ENCODE data around the gene KIF26B. TPM values are rescaled to one million over a fixed set of nuclear protein-coding genes. Genes with fewer than 3 reads are reported as not detected.
A peak's percentile ranks its signal among the peaks of the same experiment; 100 is the strongest.

The KIF26B gene
- polyA plus RNA-seq, 1 donor: 1.00 TPM

- no peak for DNase-seq (ENCODE audit: low read depth)
Observed at GRCh38 chr1:245278846-245279245, 124.1 kb downstream of the KIF26B start.

- no peak for DNase-seq (ENCODE audit: low read depth)
Observed at GRCh38 chr1:245279346-245279745, 124.6 kb downstream of the KIF26B start.

- DNase-seq (ENCODE audit: low read depth): no peak
Observed at GRCh38 chr1:245283001-245283400, 128.2 kb downstream of the KIF26B start.

- DNase-seq (ENCODE audit: low read depth): no peak
Observed at GRCh38 chr1:245285168-245285567, 130.4 kb downstream of the KIF26B start.

GRCh38 chr1:245288796-245289195 is 134.0 kb downstream of the KIF26B start:
- no peak for DNase-seq (ENCODE audit: low read depth)

GRCh38 chr1:245290836-245291235 is 136.1 kb downstream of the KIF26B start:
- DNase-seq (ENCODE audit: low read depth): no peak

GRCh38 chr1:245291351-245291750 is 136.6 kb downstream of the KIF26B start:
- no peak for DNase-seq (ENCODE audit: low read depth)

GRCh38 chr1:245292141-245292540 is 137.4 kb downstream of the KIF26B start:
- no peak for DNase-seq (ENCODE audit: low read depth)

GRCh38 chr1:245292553-245292952 is 137.8 kb downstream of the KIF26B start:
- no peak for DNase-seq (ENCODE audit: low read depth)

- DNase-seq (ENCODE audit: low read depth): no peak
Observed at GRCh38 chr1:245294020-245294419, 139.2 kb downstream of the KIF26B start.

GRCh38 chr1:245298781-245299180 is 144.0 kb downstream of the KIF26B start:
- no peak for DNase-seq (ENCODE audit: low read depth)

- DNase-seq (ENCODE audit: low read depth): peak; percentile 76
Observed at GRCh38 chr1:245301162-245301580, 146.4 kb downstream of the KIF26B start.

GRCh38 chr1:245301921-245302320 is 147.1 kb downstream of the KIF26B start:
- DNase-seq (ENCODE audit: low read depth): no peak

GRCh38 chr1:245304698-245305097 is 149.9 kb downstream of the KIF26B start:
- no peak for DNase-seq (ENCODE audit: low read depth)

GRCh38 chr1:245306020-245306419 is 151.2 kb downstream of the KIF26B start:
- no peak for DNase-seq (ENCODE audit: low read depth)

- no peak for DNase-seq (ENCODE audit: low read depth)
Observed at GRCh38 chr1:245306628-245307410, 152.0 kb downstream of the KIF26B start.

- DNase-seq (ENCODE audit: low read depth): no peak
Observed at GRCh38 chr1:245310571-245311531, 156.1 kb downstream of the KIF26B start.

- DNase-seq (ENCODE audit: low read depth): no peak
Observed at GRCh38 chr1:245311887-245312536, 157.2 kb downstream of the KIF26B start.

GRCh38 chr1:245313576-245313975 is 158.8 kb downstream of the KIF26B start:
- no peak for DNase-seq (ENCODE audit: low read depth)

- DNase-seq (ENCODE audit: low read depth): no peak
Observed at GRCh38 chr1:245316784-245317183, 162.0 kb downstream of the KIF26B start.

- no peak for DNase-seq (ENCODE audit: low read depth)
Observed at GRCh38 chr1:245317217-245317616, 162.4 kb downstream of the KIF26B start.

- no peak for DNase-seq (ENCODE audit: low read depth)
Observed at GRCh38 chr1:245319094-245319493, 164.3 kb downstream of the KIF26B start.
